ENCODE data around the gene RNF40.

RNF40 gene

DNA sequence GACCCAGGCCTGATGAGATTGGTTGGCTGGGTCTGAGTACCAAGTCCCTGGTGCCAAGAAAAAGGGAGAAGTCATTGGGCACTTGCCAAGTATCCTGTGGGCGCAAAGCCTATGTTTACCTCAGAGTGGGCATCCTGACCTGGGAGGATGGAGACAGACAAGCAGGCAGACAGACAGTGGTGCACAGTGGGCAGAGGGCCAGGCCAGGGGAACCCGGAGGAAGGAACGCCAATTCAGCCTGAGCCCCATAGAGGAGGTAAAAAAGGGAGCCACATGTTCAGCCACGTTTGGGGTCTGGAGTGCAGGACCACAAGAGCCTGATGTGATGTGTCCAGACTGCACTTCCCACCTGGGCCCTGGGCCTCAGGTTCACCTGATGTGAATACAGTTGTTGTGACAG, 8.5 kb upstream of the RNF40 start:
- H3K4me3 ChIP-seq (ENCODE audit: low read length): no peak overlapping the region
- TF ChIP-seq, protein P1, sequence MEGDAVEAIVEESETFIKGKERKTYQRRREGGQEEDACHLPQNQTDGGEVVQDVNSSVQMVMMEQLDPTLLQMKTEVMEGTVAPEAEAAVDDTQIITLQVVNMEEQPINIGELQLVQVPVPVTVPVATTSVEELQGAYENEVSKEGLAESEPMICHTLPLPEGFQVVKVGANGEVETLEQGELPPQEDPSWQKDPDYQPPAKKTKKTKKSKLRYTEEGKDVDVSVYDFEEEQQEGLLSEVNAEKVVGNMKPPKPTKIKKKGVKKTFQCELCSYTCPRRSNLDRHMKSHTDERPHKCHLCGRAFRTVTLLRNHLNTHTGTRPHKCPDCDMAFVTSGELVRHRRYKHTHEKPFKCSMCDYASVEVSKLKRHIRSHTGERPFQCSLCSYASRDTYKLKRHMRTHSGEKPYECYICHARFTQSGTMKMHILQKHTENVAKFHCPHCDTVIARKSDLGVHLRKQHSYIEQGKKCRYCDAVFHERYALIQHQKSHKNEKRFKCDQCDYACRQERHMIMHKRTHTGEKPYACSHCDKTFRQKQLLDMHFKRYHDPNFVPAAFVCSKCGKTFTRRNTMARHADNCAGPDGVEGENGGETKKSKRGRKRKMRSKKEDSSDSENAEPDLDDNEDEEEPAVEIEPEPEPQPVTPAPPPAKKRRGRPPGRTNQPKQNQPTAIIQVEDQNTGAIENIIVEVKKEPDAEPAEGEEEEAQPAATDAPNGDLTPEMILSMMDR (IDR thresholded peaks at IDR 0.05; ENCODE audit: low read depth, low read length, poor library complexity, severe bottlenecking): no peak
- TF ChIP-seq EZH2phosphoT487 (IDR thresholded peaks at IDR 0.05; ENCODE audit: borderline replicate concordance, low read length): no peak
- no peaks in the 10 kb centered on the region for H4K20me1 ChIP-seq (ENCODE audit: control insufficient read depth, insufficient read depth, low read depth, low read length)
- no peak overlapping the region for H3K4me2 ChIP-seq (ENCODE audit: low read length)
- no peaks in the 10 kb centered on the region for H3K9me2 ChIP-seq (replicated peaks; ENCODE audit: control insufficient read depth, low read length)
- H3K4me1 ChIP-seq (ENCODE audit: control insufficient read depth, low read length): peaks cover 14% of the 10 kb centered on the region
- no peaks in the 10 kb centered on the region for H3K9me3 ChIP-seq (ENCODE audit: control insufficient read depth, insufficient read depth, low read length)
- no peak overlapping the region for H3K27ac ChIP-seq (ENCODE audit: low read depth, low read length)
- H3K79me2 ChIP-seq (ENCODE audit: control insufficient read depth, low read length): peaks cover 28% of the 10 kb centered on the region
- H3K27me3 ChIP-seq (ENCODE audit: control insufficient read depth, low read length): no peaks in the 10 kb centered on the region
- H3K36me3 ChIP-seq (ENCODE audit: control insufficient read depth, low read length): peaks cover 71% of the 10 kb centered on the region
- peaks cover 12% of the 10 kb centered on the region for H3F3A ChIP-seq (ENCODE audit: control insufficient read depth, insufficient read depth)

DNA sequence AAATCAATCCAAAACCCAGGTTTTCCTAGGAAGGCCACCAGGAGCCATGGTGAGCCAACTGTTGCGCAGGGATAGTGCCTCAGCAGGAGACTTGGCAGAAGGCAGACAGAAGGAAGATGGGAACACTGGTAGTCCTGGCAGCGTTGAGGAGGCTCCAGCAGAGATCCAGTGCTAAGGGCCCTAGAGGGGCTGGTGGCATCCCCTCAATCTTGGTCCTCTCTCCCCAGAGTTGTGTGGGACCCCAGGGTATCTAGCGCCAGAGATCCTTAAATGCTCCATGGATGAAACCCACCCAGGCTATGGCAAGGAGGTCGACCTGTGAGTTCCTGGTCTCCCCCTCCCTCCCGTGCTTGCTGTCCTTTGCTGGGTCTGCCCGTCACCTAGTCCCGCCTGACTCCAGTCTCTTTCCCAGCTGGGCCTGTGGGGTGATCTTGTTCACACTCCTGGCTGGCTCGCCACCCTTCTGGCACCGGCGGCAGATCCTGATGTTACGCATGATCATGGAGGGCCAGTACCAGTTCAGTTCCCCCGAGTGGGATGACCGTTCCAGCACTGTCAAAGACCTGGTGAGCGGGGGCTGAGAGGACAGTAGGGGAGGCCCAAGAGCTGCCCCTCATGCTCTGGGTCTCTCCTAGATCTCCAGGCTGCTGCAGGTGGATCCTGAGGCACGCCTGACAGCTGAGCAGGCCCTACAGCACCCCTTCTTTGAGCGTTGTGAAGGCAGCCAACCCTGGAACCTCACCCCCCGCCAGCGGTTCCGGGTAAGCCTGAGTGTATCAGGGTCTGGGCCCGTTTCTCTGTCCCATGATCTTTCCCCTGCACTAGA, 6.0 kb upstream of the RNF40 start:
- Histone ChIP-seq H3F3A (ENCODE audit: control insufficient read depth, insufficient read depth) (peaks cover 23% of the 10 kb centered on the region), H3K36me3 (ENCODE audit: control insufficient read depth, low read length) (peaks cover 75% of the 10 kb centered on the region), H3K4me2 (ENCODE audit: low read length) (no peak overlapping the region), H3K4me1 (ENCODE audit: control insufficient read depth, low read length) (peaks cover 29% of the 10 kb centered on the region), H3K79me2 (ENCODE audit: control insufficient read depth, low read length) (peaks cover 21% of the 10 kb centered on the region), H3K27ac (ENCODE audit: low read depth, low read length) (no peak overlapping the region), H3K27me3 (ENCODE audit: control insufficient read depth, low read length) (no peaks in the 10 kb centered on the region), H4K20me1 (ENCODE audit: control insufficient read depth, insufficient read depth, low read depth, low read length) (no peaks in the 10 kb centered on the region), H3K9me3 (ENCODE audit: control insufficient read depth, insufficient read depth, low read length) (no peaks in the 10 kb centered on the region), H3K9me2 (replicated peaks; ENCODE audit: control insufficient read depth, low read length) (no peaks in the 10 kb centered on the region), H3K4me3 (ENCODE audit: low read length) (no peak overlapping the region)
- TF ChIP-seq EZH2phosphoT487 (IDR thresholded peaks at IDR 0.05; ENCODE audit: borderline replicate concordance, low read length): no peak
- TF ChIP-seq, protein P1 (IDR thresholded peaks at IDR 0.05; ENCODE audit: low read depth, low read length, poor library complexity, severe bottlenecking): no peak

DNA sequence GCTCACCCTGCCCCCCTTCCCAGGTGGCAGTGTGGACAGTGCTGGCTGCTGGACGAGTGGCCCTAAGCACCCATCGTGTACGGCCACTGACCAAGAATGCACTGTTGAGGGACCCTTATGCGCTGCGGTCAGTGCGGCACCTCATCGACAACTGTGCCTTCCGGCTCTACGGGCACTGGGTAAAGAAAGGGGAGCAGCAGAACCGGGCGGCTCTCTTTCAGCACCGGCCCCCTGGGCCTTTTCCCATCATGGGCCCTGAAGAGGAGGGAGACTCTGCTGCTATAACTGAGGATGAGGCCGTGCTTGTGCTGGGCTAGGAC, 5.4 kb upstream of the RNF40 start:
- peaks cover 71% of the 10 kb centered on the region for H3K36me3 ChIP-seq (ENCODE audit: control insufficient read depth, low read length)
- no peaks in the 10 kb centered on the region for H3K9me3 ChIP-seq (ENCODE audit: control insufficient read depth, insufficient read depth, low read length)
- H3K4me1 ChIP-seq (ENCODE audit: control insufficient read depth, low read length): peaks cover 29% of the 10 kb centered on the region
- peaks cover 22% of the 10 kb centered on the region for H3K79me2 ChIP-seq (ENCODE audit: control insufficient read depth, low read length)
- TF ChIP-seq EZH2phosphoT487 (IDR thresholded peaks at IDR 0.05; ENCODE audit: borderline replicate concordance, low read length): no peak
- TF ChIP-seq, protein P1 (IDR thresholded peaks at IDR 0.05; ENCODE audit: low read depth, low read length, poor library complexity, severe bottlenecking): no peak
- no peak overlapping the region for H3K4me3 ChIP-seq (ENCODE audit: low read length)
- H3F3A ChIP-seq (ENCODE audit: control insufficient read depth, insufficient read depth): peaks cover 23% of the 10 kb centered on the region
- H3K9me2 ChIP-seq (replicated peaks; ENCODE audit: control insufficient read depth, low read length): no peaks in the 10 kb centered on the region
- no peaks in the 10 kb centered on the region for H4K20me1 ChIP-seq (ENCODE audit: control insufficient read depth, insufficient read depth, low read depth, low read length)
- H3K27ac ChIP-seq (ENCODE audit: low read depth, low read length): no peak overlapping the region
- H3K4me2 ChIP-seq (ENCODE audit: low read length): no peak overlapping the region
- H3K27me3 ChIP-seq (ENCODE audit: control insufficient read depth, low read length): no peaks in the 10 kb centered on the region
